ENCODE data around the gene KLRC3. TPM values are rescaled to one million over a fixed set of nuclear protein-coding genes. Genes with fewer than 3 reads are reported as not detected.
"Not testable (repeated sequence)": the region's sequence is repeated elsewhere in the genome, so short reads cannot be mapped to it uniquely, and the experiment has no call there.

KLRC3 gene
- total and polyA plus RNA-seq, 2 donors (not counting 3 experiments of a cell fraction or from before 2014, with no cell fraction given), result not detected

- H3K36me3 ChIP-seq (ENCODE audit: control insufficient read depth in 2 of 2, extremely low read depth in 1 of 2, insufficient read depth in 2 of 2, low read length in 2 of 2); H3K9me3 ChIP-seq (replicated peaks; ENCODE audit: control insufficient read depth, insufficient read depth, low read length); BruUV-seq (replicated peaks); dilution Hi-C loops (cut with MboI; ENCODE audit: extremely low pct_ligation_motif_present, low sequenced_read_pairs); H3K9ac ChIP-seq (replicated peaks; ENCODE audit: extremely low read depth, insufficient read depth, low read length); H3K27ac ChIP-seq (ENCODE audit: insufficient read depth, low read depth, low read length); H3K9me1 ChIP-seq (replicated peaks; ENCODE audit: control insufficient read depth, extremely low read depth, insufficient read depth, low read length); H3K27me3 ChIP-seq (ENCODE audit: control insufficient read depth in 2 of 2, insufficient read depth in 2 of 2, low read length in 2 of 2); FAIRE-seq; POLR2A ChIA-PET; H3K4me2 ChIP-seq (ENCODE audit: insufficient read depth, low read length); H3K4me3 ChIP-seq (replicated peaks in 1 of 3; ENCODE audit: insufficient read depth in 1 of 3, low read depth in 1 of 3, low read length in 3 of 3); H2AFZ ChIP-seq (ENCODE audit: low read depth, low read length); H3K79me2 ChIP-seq (ENCODE audit: control insufficient read depth, insufficient read depth, low read length); H4K20me1 ChIP-seq (replicated peaks; ENCODE audit: control insufficient read depth, extremely low read depth, insufficient read depth, low read length); DNase-seq (ENCODE audit: low read depth, low spot score); H3K4me1 ChIP-seq (ENCODE audit: control insufficient read depth, extremely low read depth, insufficient read depth, low read length): not testable (repeated sequence)
- intact Hi-C loops (cut with micrococcal nuclease), result loop anchor here (5.0 kb wide), 1 partner anchor 110 kb away; no protein-coding TSS in a partner anchor
- CTCF ChIA-PET, result interaction anchor here (0.7 kb wide), 1 partner anchor 8 kb away, joined by 3 read pairs; no protein-coding TSS in a partner anchor
Measured at GRCh38 chr12:10387498-10387897, 32.9 kb downstream of the KLRC3 start.

GRCh38 chr12:10386857-10387256, 33.5 kb downstream of the KLRC3 start:
- H3K4me1 ChIP-seq (ENCODE audit: control insufficient read depth, extremely low read depth, insufficient read depth, low read length), result peaks cover 2% of the 10 kb centered on the region
- no peaks in the 10 kb centered on the region for H3K36me3 ChIP-seq (ENCODE audit: control insufficient read depth in 2 of 2, extremely low read depth in 1 of 2, insufficient read depth in 2 of 2, low read length in 2 of 2)
- dilution Hi-C loops (cut with MboI; ENCODE audit: extremely low pct_ligation_motif_present, low sequenced_read_pairs) (no loop called here), intact Hi-C loops (cut with micrococcal nuclease) (loop anchor here (5.0 kb wide), 1 partner anchor 110 kb away; no protein-coding TSS in a partner anchor)
- no TSS peak for BruUV-seq (replicated peaks)
- no peak overlapping the region for H3K4me3 ChIP-seq (replicated peaks in 1 of 3; ENCODE audit: insufficient read depth in 1 of 3, low read depth in 1 of 3, low read length in 3 of 3)
- H3K9me1 ChIP-seq (replicated peaks; ENCODE audit: control insufficient read depth, extremely low read depth, insufficient read depth, low read length), result no peaks in the 10 kb centered on the region
- no peaks in the 10 kb centered on the region for H3K79me2 ChIP-seq (ENCODE audit: control insufficient read depth, insufficient read depth, low read length)
- no peak overlapping the region for H2AFZ ChIP-seq (ENCODE audit: low read depth, low read length)
- H3K27ac ChIP-seq (ENCODE audit: insufficient read depth, low read depth, low read length), result no peak overlapping the region
- no peak overlapping the region for H3K4me2 ChIP-seq (ENCODE audit: insufficient read depth, low read length)
- H3K9ac ChIP-seq (replicated peaks; ENCODE audit: extremely low read depth, insufficient read depth, low read length), result no peak overlapping the region
- TF ChIP-seq JUN (IDR thresholded peaks at IDR 0.05; ENCODE audit: borderline replicate concordance, insufficient read depth, insufficient read length, low read depth) (no peak), POLR2A (IDR thresholded peaks at IDR 0.05; ENCODE audit: low read depth, low read length) (no peak), FOS (IDR thresholded peaks at IDR 0.05; ENCODE audit: borderline replicate concordance, insufficient read depth, low read length) (no peak)
- H4K20me1 ChIP-seq (replicated peaks; ENCODE audit: control insufficient read depth, extremely low read depth, insufficient read depth, low read length), result no peaks in the 10 kb centered on the region
- ChIA-PET CTCF (interaction anchor here (0.7 kb wide), 1 partner anchor 9 kb away, joined by 3 read pairs; no protein-coding TSS in a partner anchor), POLR2A (no interaction called here)
- H3K27me3 ChIP-seq (ENCODE audit: control insufficient read depth in 2 of 2, insufficient read depth in 2 of 2, low read length in 2 of 2), result no peaks in the 10 kb centered on the region
- no peaks in the 10 kb centered on the region for H3K9me3 ChIP-seq (replicated peaks; ENCODE audit: control insufficient read depth, insufficient read depth, low read length)
- no peak for FAIRE-seq
- DNase-seq (ENCODE audit: low read depth, low spot score), result no peak

All from endothelial cell of umbilical vein (primary cell).